Metanephros (tissue), 2 donors: Measurements from ENCODE around the gene HSP90AB1. TPM values are rescaled to one million over a fixed set of nuclear protein-coding genes. Genes with fewer than 3 reads are reported as not detected.

ENCODE experiments used
- small RNA-seq: library from RNA; depleted of rRNA; stranded (forward); fragments of <200 nt; gene quantifications from one replicate; pipeline ENCODE3, GENCODE V24; 2014; ENCODE audit warnings: low replicate concordance
- total RNA-seq: library from RNA; depleted of rRNA; stranded (reverse); fragments of >200 nt; gene quantifications from one replicate; pipeline ENCODE4 v1.2.3, GENCODE V29; 2014

Gene HSP90AB1
- total RNA-seq = 440 TPM

GRCh38 chr6:44246663-44247337 lies at the start of gene HSP90AB1:
TSS of gene HSP90AB1 (plus strand) at chr6:44247101. CDS start at chr6:44248630, 1,529 bp downstream.

GRCh38 chr6:44216677-44217331 lies 30.1 kb upstream of the HSP90AB1 start, which contains the start of gene MYMX:
TSS of gene MYMX (plus strand) at chr6:44216926. CDS start at chr6:44217472, 546 bp downstream.

GRCh38 chr6:44223319-44224028 lies 23.4 kb upstream of the HSP90AB1 start, which contains the start of gene SLC29A1:
TSS of gene SLC29A1 (plus strand) at chr6:44223595. CDS start at chr6:44227314, 3,719 bp downstream.

GRCh38 chr6:44257025-44257752 lies 10.3 kb downstream of the HSP90AB1 start, which contains the start of gene SLC35B2:
TSS of gene SLC35B2 (minus strand) at chr6:44257528. CDS start at chr6:44257410, 118 bp downstream.

GRCh38 chr6:44265007-44265721 lies 18.3 kb downstream of the HSP90AB1 start, which contains the start of gene NFKBIE:
TSS of gene NFKBIE (minus strand) at chr6:44265551. CDS start at chr6:44265346, 205 bp downstream.

GRCh38 chr6:44269921-44270525 lies 23.1 kb downstream of the HSP90AB1 start, which contains the start of gene TMEM151B:
TSS of gene TMEM151B (plus strand) at chr6:44270450. CDS start at chr6:44270743, 293 bp downstream.

Small RNA genes within 50 kb of the gene (small RNA-seq; reads per million reads assigned to genes)
- not detected for gene RN7SL811P

Other genes starting within 250 kb of the HSP90AB1 start
- gene MRPL14, start 119.6 kb upstream of the HSP90AB1 start, total RNA-seq = 34.6 TPM
- gene TMEM63B, start 119.5 kb upstream of the HSP90AB1 start, total RNA-seq = 29.7 TPM
- gene CAPN11, start 88.3 kb upstream of the HSP90AB1 start, total RNA-seq = 0.35 TPM
- gene MYMX, start 30.2 kb upstream of the HSP90AB1 start, total RNA-seq = 0.35 TPM
- 49.7 TPM for gene SLC29A1, start 23.5 kb upstream of the HSP90AB1 start, total RNA-seq
- gene SLC35B2, start 10.4 kb downstream of the HSP90AB1 start, total RNA-seq = 46.0 TPM
- 13.9 TPM for gene NFKBIE, start 18.4 kb downstream of the HSP90AB1 start, total RNA-seq
- gene TMEM151B, start 23.3 kb downstream of the HSP90AB1 start, total RNA-seq = 0.41 TPM
- 21.3 TPM for gene AARS2, start 66.2 kb downstream of the HSP90AB1 start, total RNA-seq
- not detected for gene SPATS1, start 95.5 kb downstream of the HSP90AB1 start, total RNA-seq
- 22.2 TPM for gene CDC5L, start 140.6 kb downstream of the HSP90AB1 start, total RNA-seq